MM.1S (cell line): ENCODE results near the gene CCDC152.

ENCODE experiments used
- EZH2 ChIP-seq: fragments of 300-600 bp; sonication (generic); optimal IDR thresholded peaks from 2 replicates; pipeline ENCODE3; 2017; ENCODE audit warnings: low read depth, mild to moderate bottlenecking, antibody characterized with exemption, low read length, mixed read lengths
- TF ChIP-seq, protein P1 (sequence below): fragments of 300-600 bp; sonication (generic); IDR thresholded peaks from 2 replicates; pipeline ENCODE4 v1.5.1; 2016; ENCODE audit warnings: antibody characterized with exemption, low read length, mixed read lengths

DNA sequence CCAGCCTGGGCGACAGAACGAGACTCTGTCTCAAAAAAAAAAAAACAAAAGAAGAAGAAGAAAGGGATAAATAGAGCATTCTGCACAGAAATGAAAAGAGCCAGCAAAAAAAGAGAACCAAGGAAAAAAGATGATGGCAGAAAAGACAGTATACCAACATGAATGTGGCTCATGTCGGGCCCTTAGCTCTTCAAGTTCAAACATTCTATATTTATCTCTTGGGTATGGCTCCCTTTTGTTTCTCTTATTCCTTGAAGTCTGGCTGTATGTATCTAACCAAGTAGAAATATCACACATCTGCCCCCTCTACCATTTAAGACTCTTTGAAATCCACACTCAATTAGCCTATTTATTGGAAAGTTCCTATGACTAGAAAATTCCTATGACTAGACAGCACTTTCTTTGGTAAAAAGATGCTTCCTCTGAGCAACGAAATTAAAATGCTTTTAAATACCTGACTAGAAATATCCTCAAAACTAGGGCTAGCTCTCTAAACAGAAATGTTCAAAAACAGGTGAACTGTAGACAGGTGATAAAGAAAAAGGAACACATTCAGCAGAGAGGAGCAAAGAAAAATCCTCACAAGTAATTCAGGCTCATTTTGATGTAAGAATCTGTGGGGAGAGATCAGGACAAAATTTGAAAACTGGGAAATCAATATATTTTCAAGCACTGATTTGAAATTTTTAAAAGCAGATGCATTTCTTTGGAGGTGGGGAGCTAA is 52.4 kb downstream of the CCDC152 start:
- TF ChIP-seq EZH2, result no peak
- TF ChIP-seq, protein P1, sequence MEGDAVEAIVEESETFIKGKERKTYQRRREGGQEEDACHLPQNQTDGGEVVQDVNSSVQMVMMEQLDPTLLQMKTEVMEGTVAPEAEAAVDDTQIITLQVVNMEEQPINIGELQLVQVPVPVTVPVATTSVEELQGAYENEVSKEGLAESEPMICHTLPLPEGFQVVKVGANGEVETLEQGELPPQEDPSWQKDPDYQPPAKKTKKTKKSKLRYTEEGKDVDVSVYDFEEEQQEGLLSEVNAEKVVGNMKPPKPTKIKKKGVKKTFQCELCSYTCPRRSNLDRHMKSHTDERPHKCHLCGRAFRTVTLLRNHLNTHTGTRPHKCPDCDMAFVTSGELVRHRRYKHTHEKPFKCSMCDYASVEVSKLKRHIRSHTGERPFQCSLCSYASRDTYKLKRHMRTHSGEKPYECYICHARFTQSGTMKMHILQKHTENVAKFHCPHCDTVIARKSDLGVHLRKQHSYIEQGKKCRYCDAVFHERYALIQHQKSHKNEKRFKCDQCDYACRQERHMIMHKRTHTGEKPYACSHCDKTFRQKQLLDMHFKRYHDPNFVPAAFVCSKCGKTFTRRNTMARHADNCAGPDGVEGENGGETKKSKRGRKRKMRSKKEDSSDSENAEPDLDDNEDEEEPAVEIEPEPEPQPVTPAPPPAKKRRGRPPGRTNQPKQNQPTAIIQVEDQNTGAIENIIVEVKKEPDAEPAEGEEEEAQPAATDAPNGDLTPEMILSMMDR, result no peak
